Right lobe of liver (tissue), 4 donors: ENCODE results near the gene IRF2BP1.

Experiments used
- CTCF ChIP-seq, 4 donors: fragments of 200-600 bp in 3 of 4; fragments of 450-650 bp in 1 of 4; IDR thresholded peaks; one replicate each; pipeline versions ENCODE4 v1.5.1 to v1.8.0; 2016 to 2022; ENCODE audit warnings: antibody characterized with exemption in 4 of 4, mild to moderate bottlenecking in 2 of 4
- POLR2A ChIP-seq: fragments of 450-650 bp; IDR thresholded peaks from one replicate; pipeline ENCODE4 v1.6.1; 2017; ENCODE audit warnings: antibody characterized with exemption, mild to moderate bottlenecking
- donor health status: DM: no; HTN: no; CAD: no.
- donor health status: DM: no; HTN: no; CAD: no.
- donor health status: DM: no; HTN: yes; CAD: no.

DNA sequence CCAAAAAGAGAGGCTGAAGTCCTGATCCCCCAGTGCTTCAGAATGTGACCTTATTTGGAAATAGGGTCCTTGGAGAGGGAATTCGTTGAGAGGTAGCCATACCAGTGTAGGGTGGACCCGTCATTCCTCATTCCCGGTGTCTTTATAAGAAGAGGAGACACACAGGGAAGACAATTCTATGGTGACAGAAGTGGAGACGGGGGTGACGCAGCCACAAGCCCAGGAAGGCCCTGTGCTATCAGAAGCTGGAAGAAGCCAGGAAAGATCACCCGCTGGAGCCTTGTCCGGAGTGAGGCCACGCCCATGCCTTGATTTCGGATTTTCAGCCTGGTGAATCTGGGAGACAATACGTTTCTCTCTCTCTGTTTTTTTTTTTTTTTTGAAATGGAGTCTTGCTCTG, 19.1 kb upstream of the IRF2BP1 start:
- no peak for TF ChIP-seq CTCF (IDR thresholded peaks at IDR 0.05)
- TF ChIP-seq POLR2A: no peak
